Thymus (tissue), 11 donors: ENCODE measurements around the gene ZNF22. TPM values are rescaled to one million over a fixed set of nuclear protein-coding genes. Genes with fewer than 3 reads are reported as not detected.
A peak's percentile ranks its signal among the peaks of the same experiment; 100 is the strongest.

Experiments used
- DNase-seq, 9 donors: peaks; one replicate each; pipeline ENCODE4 v3.0.0-alpha.2; 2013; ENCODE audit warnings: low spot score in 9 of 9, low read depth in 6 of 9, missing footprints in 1 of 9
- H3K27ac ChIP-seq, 2 donors: one replicate each; pipeline ENCODE4 v1.5.1; 2013; ENCODE audit warnings: control low read depth in 1 of 2, low read depth in 1 of 2, low read length in 1 of 2, mild to moderate bottlenecking in 1 of 2, moderate library complexity in 1 of 2
- H3K27me3 ChIP-seq, 2 donors: one replicate each; pipeline ENCODE4 v1.5.1; 2013; ENCODE audit warnings: low read length in 1 of 2; ENCODE audit not compliant: control insufficient read depth in 2 of 2, insufficient read depth in 1 of 2
- H3K36me3 ChIP-seq, 2 donors: one replicate each; pipeline ENCODE4 v1.5.1; 2013; ENCODE audit warnings: low read length in 1 of 2, mild to moderate bottlenecking in 1 of 2, moderate library complexity in 1 of 2; ENCODE audit not compliant: control insufficient read depth in 2 of 2, insufficient read depth in 2 of 2
- H3K4me1 ChIP-seq, 2 donors: one replicate each; pipeline ENCODE4 v1.5.1; 2013; ENCODE audit warnings: low read length in 2 of 2; ENCODE audit not compliant: control insufficient read depth in 2 of 2, insufficient read depth in 2 of 2
- H3K4me3 ChIP-seq, 2 donors: one replicate each; pipeline ENCODE4 v1.5.1; 2013; ENCODE audit warnings: low read length in 2 of 2, control low read depth in 1 of 2, mild to moderate bottlenecking in 1 of 2
- H3K9me3 ChIP-seq, 2 donors: one replicate each; pipeline ENCODE4 v1.5.1; 2013; ENCODE audit warnings: low read length in 1 of 2, mild to moderate bottlenecking in 1 of 2; ENCODE audit not compliant: control insufficient read depth in 2 of 2, insufficient read depth in 1 of 2
- WGBS: extraction: QIAGEN DNeasy Blood & Tissue Kit; methylation state at CpG from one replicate; pipeline ENCODE4 v1.1.7; 2013; 5-methylcytosine and 5-hydroxymethylcytosine counted together
- polyA plus RNA-seq: library from polyadenylated mRNA; stranded (reverse); fragments of 200-250 nt; gene quantifications from one replicate; pipeline ENCODE4 v1.2.3, GENCODE V29; 2013
- total RNA-seq: library from RNA; stranded (reverse); fragments of 120-200 nt; gene quantifications from one replicate; pipeline ENCODE4 v1.2.4, GENCODE V29; 2013
- donor health status: healthy.

ZNF22 gene
- total and polyA plus RNA-seq, 2 donors: 51.7 to 83.1 TPM

DNA sequence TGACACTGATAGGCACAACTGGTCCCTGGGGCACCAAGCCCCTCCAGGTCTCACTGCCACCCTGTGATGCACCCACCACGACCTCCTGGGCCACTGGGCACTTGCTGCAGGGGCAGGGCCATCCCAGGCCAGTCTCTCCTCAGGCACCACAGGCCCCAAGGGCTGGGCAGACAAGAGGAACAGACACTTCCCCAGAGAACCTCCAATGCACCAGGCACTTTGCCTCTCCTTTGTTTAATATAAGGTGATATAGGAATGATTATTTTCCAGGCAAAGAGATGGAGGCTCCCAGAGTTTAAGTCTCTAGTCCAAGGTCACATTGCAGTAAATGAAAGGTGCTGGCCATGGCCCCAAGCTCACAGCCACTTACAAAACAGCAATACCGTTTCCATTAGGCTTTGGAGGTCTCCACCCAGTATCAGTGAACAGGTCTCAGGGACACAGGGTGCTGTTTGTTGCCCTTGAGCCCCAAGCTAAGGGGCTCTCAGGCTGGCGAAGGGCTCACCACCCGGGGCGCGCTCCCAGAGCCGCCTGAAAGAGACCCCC is 26.6 kb upstream of the ZNF22 start:
- 80% methylated on average over 7 of the region's 7 CpGs for WGBS

DNA sequence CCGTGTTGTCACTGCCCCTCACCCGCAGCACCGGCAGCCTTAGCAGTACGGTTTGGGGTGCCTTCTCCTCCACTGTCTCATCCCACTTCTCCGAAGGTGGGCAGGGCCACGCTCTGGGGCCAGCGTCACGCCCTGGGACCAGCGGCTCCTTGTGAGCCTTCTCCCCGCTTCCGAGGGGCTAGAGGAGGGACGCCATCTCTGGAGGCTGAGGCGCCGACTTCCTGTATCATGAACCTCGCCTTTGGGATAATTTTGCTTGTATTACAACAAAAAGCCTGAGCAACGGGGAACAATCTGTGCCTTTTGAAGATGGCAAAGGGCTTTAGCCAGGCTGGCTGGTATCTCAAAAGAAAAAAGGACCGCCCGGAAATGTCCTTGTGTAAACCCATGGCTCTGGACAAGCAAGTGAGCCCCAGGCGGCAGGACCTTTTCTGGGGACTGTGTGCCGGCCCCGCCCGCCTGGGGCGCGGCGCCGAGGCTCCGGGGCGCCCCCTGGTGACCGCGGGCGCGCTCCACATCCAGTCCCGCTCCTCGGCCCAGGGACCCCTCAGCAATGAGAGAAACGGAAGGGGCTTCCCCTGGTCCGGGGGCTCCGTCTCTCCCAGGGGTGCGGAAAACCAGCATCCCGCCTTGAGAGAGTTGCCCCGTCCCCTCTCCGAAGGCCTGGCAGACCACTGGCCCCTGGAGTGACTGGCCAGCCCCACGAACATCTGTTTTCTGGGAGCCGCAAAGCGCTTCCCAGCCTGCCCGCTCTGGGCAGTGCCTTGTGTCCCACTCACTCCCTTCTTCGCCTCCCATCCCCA is 25.9 kb upstream of the ZNF22 start:
- H3K36me3 ChIP-seq: no peaks in the 10 kb centered on the region
- no peaks in the 10 kb centered on the region for H3K9me3 ChIP-seq
- peak overlapping the region; percentile 44 to 48 for H3K4me3 ChIP-seq
- peak overlapping the region; percentile 6 to 38 for H3K27ac ChIP-seq
- WGBS: 10% methylated on average over 46 of the region's 46 CpGs
- H3K4me1 ChIP-seq: peaks cover 5 to 61% of the 10 kb centered on the region in 2 donors
- no peaks in the 10 kb centered on the region for H3K27me3 ChIP-seq
- peak in 6 of 9 donors; percentile 53 to 83 (median 70) for DNase-seq

More for the DNA sequence above, 26.6 kb upstream of the ZNF22 start:
- Histone ChIP-seq H3K4me1 (peaks cover 6 to 59% of the 10 kb centered on the region in 2 donors), H3K4me3 (peak overlapping the region; percentile 44 to 48), H3K36me3 (no peaks in the 10 kb centered on the region), H3K27ac (peak overlapping the region in 1 of 2 donors; percentile 25), H3K27me3 (no peaks in the 10 kb centered on the region), H3K9me3 (no peaks in the 10 kb centered on the region)
- no peak for DNase-seq

DNA sequence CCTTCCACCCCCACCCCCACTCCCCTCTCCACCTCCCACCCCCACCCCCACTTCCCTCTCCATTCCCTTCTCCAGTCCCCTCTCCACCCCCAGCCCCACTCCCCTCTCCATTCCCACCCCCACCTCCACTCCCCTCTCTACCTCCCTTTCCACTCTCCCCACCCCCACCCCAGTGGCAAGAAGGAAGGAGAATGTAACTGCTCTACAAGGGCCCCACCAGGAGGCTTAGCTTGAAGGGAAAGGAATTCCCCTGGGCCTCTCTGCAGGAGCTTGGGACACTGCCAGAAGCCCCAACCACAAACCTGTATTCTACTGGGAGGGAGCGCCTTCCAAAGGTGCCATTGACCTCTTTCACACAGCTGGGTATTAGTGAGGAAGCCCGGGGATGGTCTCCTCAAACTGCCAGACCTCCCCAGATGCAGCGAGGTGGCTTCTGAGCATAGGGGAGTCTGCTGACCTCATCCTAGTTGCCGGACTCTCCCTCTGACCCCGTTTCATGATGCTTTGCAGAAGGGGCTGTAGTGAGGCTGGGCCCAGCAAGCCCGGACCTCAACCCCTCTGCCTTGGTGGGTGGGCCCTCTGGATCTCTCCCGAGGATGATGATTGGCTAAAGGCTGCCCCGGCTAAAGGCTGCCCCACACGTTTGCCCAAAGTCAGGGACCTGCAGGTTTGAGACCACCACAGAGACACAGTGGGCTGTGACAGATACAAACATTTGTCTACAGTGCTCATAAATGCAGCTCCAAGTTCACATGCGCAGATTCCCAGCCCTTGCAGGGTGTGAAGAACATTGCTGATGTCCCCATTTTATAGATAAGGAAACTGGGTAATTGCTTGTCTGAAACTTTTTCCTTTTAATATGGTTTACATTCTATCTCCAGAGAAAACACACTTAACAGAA is 25.0 kb upstream of the ZNF22 start:
- Histone ChIP-seq H3K27me3 (no peaks in the 10 kb centered on the region), H3K27ac (no peak overlapping the region), H3K4me1 (peaks cover 5 to 69% of the 10 kb centered on the region in 2 donors), H3K4me3 (no peak overlapping the region), H3K36me3 (no peaks in the 10 kb centered on the region), H3K9me3 (no peaks in the 10 kb centered on the region)
- WGBS: 51% methylated on average over 10 of the region's 10 CpGs
- DNase-seq: no peak

DNA sequence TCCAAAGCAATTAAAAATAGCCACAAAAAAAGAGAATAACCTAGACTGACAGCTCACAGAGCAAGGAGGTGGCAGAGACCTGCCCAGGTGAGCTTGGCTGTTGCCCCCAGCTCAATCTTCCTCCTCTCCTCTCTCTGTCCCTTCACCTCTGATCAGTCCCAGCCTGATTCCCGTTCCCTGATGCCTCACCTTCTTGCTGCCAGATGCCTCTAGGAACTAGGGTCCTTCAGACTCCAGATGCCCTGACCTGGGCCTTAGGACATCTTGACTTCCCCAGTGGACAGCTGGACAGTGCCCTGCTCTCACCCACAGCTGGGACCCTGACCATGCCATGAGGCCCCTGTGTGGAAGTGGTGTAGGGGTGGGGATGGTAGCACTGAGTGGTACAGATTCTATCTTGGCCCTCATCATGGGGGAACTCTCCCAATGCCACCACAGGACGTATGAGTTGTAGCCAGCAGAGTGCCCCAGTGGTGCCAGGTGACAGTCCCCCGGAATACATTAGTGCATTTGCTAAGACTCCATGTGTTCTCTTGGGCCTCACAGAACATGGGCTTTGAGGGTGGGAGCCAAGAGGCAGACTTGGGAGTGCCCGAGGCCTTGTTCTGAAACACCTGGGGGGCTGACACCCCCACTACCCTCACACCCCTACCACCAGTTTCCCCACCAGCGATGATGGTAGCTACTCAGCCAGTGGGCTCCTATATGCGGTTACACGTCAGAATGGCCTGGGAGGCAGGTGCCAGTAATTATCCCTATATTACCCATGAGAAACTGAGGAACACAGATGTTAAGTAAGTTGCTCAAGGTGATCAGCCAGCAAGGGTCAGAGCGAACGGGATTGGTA is 24.1 kb upstream of the ZNF22 start:
- Histone ChIP-seq H3K9me3 (no peaks in the 10 kb centered on the region), H3K27me3 (no peaks in the 10 kb centered on the region), H3K27ac (no peak overlapping the region), H3K4me3 (no peak overlapping the region), H3K4me1 (peaks cover 5 to 72% of the 10 kb centered on the region in 2 donors), H3K36me3 (no peaks in the 10 kb centered on the region)
- no peak for DNase-seq
- 96% methylated on average over 9 of the region's 9 CpGs for WGBS

DNA sequence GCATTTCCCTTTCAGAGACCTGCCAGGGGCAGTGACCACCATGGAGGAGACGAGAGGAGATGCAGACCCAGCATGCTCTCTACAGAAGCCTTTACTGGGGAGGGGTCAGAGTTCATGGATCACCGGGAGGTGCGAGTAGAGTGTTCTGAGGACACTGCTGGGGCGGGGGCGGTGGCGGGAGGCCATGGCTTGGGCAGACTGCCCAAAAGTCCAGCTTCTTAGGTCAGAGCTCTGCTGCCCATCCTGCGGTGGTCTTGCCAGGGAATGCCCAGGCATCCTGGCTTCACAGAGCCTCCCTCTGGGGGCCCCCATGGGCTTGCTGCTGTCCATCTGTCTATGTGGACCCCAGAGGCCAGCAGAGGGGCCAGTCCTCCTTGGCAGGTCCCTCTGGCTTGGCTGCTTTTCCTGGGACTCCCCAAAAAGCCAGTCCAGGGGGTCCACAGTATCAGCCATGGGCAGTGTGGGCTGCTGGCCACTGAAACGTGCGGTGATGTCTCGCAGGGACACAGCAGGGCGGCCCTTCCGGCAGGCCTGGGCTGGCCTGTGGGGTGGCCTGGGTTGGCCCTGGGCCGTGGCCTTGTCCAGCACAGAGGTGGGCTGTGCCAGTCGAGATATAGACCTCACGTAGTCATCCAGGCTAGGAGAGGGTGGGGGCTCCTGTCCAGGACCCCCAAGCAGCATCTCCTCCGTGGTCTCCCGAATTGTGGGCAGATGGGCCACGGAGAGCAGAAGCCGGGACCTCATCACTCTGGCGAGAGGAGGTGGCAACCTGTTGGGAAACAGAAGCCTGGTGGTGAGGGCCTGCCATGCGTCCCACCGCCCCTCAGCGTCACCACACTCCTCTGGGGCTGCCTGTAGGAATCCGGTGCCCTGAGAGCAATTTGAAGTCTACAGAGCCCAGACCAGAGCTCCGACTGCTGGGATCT is 23.2 kb upstream of the ZNF22 start:
- H3K27me3 ChIP-seq: no peaks in the 10 kb centered on the region
- no peaks in the 10 kb centered on the region for H3K9me3 ChIP-seq
- H3K27ac ChIP-seq: peak overlapping the region in 1 of 2 donors; percentile 14
- peak overlapping the region; percentile 6 to 23 for H3K4me3 ChIP-seq
- H3K4me1 ChIP-seq: peaks cover 5 to 72% of the 10 kb centered on the region in 2 donors
- DNase-seq: no peak
- H3K36me3 ChIP-seq: no peaks in the 10 kb centered on the region
- 84% methylated on average over 25 of the region's 25 CpGs for WGBS

DNA sequence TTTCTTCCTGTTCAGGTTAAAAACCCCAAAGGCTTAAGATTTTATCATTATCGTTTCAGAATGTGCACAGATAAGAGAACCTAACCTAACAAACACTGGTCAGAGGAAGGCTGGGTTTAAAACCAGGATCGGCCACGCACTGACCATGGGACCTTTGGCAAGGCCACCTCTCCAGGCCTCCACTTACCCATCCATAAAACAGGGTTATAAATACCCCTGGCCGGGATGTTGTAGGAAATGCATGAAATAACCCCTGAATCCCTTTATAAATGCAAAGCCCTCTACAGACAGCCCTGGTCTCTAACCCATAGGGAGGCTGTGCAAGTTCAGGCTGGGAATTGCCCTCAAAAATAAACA is 22.5 kb upstream of the ZNF22 start:
- DNase-seq: no peak
- H3K36me3 ChIP-seq: no peaks in the 10 kb centered on the region
- 18% methylated on average over 4 of the region's 4 CpGs for WGBS
- no peaks in the 10 kb centered on the region for H3K27me3 ChIP-seq
- H3K27ac ChIP-seq: peak overlapping the region; percentile 14 to 26
- no peaks in the 10 kb centered on the region for H3K9me3 ChIP-seq
- peaks cover 5 to 66% of the 10 kb centered on the region in 2 donors for H3K4me1 ChIP-seq
- peak overlapping the region; percentile 22 to 23 for H3K4me3 ChIP-seq

DNA sequence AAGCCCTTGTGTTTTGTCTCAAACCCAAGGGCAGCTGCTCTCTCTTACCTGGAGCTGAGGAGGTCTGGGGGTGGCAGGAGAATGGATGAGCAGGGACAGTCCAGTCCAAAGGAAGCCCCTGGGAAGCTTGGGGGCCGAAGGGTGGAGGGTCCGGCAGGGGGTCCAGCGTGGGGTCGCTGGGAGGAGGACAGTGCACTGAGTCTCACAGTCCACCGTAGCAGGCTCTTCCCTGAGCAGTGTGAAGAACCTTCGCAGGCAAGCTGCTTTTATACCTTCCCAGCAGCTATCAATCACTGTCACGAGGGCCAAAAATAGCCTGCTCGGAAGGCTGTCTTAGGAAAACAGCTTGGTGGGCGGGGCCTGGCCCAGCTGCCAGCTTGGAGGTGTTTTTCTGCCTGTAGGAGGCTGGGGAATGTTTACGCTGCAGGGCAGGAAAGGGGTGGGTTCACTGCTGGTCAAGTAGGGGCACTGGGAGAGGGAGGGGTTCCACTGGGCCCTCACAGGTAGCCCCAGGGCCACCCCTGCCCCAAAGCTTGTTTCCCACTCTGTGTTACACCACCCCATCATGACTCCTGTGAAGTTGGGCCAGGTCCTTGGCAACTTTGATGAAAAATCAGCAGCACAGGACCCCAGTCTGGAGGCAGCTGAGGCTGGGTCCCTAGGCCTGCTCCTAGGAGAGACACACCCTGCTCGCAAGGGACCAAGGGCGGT is 22.0 kb upstream of the ZNF22 start, which contains the start of gene DEPP1:
Gene DEPP1 (minus strand): TSS at position 240 of the 711 bp plus-strand sequence. CDS start 779 bp downstream, outside the sequence.
- Histone ChIP-seq H3K4me3 (peak within 1 kb of the TSS; percentile 22 to 23), H3K27me3 (no peaks in the 10 kb centered on the region), H3K4me1 (peaks cover 5 to 61% of the 10 kb centered on the region in 2 donors), H3K27ac (peak within 1 kb of the TSS; percentile 61 to 67), H3K9me3 (no peaks in the 10 kb centered on the region), H3K36me3 (no peaks in the 10 kb centered on the region)
- DNase-seq: peak in 5 of 9 donors; percentile 68 to 87 (median 76)
- 21% methylated on average over 12 of the region's 12 CpGs for WGBS
